GM12892 (cell line): Measurements from ENCODE around the gene SERGEF.

Experiments
- POLR2A ChIP-seq: IDR thresholded peaks from 2 replicates; pipeline ENCODE4 v1.6.1; 2011; ENCODE audit warnings: low read depth, low read length, control low read depth
- POLR2AphosphoS5 ChIP-seq: IDR thresholded peaks from 2 replicates; pipeline ENCODE4 v1.6.1; 2011; ENCODE audit warnings: low read depth, low read length, control low read depth

GRCh38 chr11:18019650-18020049 lies 6.8 kb upstream of the SERGEF start:
- no peak for TF ChIP-seq POLR2A
- no peak for TF ChIP-seq POLR2AphosphoS5
